ENCODE data around the gene MZF1.

Gene MZF1

DNA sequence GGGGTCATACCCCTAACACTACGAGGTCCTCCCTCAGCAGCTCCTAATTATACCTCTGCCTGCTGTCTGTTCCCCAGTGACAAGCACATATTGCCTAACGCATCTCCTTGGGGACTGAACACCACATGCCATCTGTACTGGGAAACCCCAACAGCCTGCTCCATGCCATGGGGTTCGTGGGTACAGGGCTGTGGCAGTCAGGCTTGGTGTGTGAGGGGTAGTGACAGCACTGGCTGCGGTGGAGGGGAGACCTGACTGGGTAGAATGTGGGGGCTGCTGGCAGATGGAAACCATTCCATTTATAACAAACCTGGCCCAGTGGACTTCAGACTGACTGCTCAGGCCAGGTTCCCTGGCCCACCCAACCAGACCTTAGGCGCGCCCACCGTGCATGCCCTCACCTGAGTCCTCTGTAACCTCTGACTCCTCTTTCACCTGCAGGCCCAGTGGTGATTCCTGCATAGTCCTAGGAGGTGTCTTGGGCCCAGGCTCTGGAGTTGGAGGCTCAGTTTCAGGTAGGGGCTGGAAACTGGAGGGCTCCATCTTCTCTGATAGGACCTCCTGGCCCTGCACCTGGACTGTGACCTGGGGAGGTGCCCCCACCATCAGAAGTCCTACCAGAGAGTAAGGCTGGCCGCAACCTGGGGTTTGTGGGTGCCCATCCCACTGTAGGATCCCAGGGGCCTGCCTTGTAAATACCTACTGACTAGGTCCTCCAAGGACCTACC lies 3.0 kb downstream of the MZF1 start:
- DNase-seq (ENCODE audit: low spot score) = no peak

- DNase-seq (ENCODE audit: low spot score) = no peak
These were observed 3.8 kb downstream of the MZF1 start for GRCh38 chr19:58569191-58569942.

GRCh38 chr19:58568453-58569130 lies 4.5 kb downstream of the MZF1 start:
- no peak for DNase-seq (ENCODE audit: low spot score)

DNA sequence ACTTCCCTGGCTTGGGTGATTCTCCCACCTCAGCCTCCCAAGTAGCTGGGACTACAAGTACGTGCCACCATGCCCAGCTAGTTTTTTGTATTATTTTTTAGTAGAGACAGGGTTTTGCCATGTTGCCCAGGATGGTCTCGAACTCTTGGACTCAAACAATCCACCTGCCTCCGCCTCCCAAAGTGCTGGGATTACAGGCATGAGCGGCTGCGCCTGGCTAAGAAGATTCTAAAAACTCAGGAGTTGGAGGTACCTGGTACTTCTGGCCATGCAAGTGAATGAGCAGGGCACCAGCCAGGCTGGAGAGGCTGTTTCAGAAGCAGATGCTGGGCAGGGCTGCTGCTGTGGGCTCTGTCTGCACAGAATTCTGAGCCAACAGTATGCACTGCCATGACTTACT lies 6.1 kb downstream of the MZF1 start:
- no peak for DNase-seq (ENCODE audit: low spot score)

- DNase-seq (ENCODE audit: low spot score) = no peak
These were observed 9.3 kb downstream of the MZF1 start for GRCh38 chr19:58563823-58564222.

- no peak for DNase-seq (ENCODE audit: low spot score)
These were observed 10.0 kb downstream of the MZF1 start for GRCh38 chr19:58563034-58563573.

DNA sequence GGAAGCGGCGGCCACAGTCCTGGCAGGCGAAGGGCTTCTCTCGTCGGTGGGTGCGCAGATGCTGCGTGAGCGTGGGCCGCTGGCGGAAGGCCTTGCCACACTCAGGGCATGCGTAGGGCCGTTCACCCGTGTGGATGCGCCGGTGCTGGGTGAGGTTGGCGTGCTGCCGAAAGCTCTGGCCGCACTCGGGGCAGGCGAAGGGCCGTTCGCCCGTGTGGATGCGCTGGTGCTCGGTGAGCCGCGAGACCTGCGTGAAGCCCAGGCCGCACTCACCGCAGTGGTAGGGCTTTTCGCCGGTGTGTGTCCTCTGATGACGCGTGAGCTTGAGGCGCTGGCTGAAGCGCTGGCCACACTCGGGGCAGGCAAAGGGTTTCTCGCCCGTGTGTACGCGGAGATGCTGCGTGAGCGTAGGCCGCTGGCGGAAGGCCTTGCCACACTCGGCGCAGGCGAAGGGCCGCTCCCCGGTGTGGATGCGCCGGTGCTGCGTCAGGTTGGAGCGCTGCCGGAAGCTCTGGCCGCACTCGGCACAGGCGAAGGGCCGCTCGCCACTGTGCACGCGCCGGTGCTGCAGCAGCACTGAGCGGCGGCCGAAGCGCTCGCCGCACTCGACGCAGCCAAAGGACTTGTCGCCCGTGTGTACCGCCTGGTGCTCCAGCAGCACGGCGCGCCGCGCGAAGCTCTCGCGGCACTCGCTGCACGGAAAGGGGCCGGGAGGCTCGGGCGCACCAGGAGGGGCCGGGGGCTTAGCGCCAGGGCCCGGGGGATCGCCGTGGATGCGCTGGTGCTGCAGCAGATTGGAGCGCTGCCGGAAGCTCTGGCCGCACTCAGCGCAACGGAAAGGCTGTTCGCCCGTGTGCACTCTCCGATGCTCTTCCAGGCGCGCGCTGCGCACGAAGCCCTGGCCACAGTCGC lies 10.8 kb downstream of the MZF1 start:
- no peak for DNase-seq (ENCODE audit: low spot score)

- no peak for DNase-seq (ENCODE audit: low spot score)
These were observed 11.6 kb downstream of the MZF1 start for GRCh38 chr19:58561373-58562121.

DNA sequence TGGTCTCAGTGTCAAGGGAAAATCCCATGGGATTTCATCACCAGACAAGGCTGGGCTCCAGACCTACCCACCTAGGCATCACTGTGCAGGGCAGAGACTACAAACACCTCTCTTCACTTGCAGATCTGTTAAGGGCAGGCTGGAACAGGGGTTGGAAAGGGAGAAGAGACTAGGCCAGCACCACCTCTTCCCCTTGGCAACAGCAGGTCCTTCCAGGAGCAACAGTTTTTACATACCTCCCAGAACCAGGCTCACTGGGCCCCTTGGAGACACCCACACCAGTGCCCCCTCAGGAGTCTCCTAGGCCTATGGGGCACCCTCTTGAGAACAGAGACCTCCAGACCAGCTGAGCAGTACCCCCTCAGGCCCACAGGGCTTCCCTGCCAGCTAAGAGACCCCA lies 12.2 kb downstream of the MZF1 start:
- no peak for DNase-seq (ENCODE audit: low spot score)

GRCh38 chr19:58560007-58560887 lies 12.9 kb downstream of the MZF1 start:
- no peak for DNase-seq (ENCODE audit: low spot score)

DNA sequence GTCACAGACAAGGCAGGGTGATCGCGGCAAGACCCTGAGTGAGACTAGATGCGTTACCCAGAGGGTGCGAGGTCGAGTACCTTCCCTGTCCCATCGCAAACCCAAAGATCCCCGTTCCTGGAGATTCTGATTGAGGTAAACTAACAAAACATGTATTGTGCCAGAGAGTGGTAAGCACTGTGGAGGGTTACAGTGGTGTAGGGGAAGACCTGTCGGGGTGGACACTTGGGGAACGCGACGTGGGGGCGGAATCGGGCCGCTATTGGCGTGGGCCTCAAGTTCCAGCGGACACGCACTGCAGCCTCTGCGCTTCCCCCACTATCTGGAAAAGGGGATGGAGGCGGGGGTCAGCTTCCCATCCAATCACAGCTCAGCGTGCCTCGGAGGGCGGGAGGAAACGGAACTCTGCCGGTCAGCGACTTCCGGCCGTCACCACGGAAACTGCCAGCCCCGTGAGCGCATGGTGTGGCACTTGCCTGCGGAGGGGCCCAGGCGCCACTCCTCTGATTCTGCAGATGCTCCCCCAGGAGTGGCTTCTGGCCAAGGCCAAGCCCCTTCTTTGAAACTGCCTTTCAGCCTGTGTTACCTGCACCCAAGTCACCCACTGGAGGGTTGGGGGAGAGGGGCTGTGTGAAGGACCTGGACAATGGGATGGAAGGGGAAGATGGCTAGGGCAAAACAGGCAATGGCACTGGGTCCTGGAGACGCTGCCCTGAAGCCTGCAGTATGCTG lies 13.7 kb downstream of the MZF1 start:
- DNase-seq (ENCODE audit: low spot score) = peak; percentile 92

- DNase-seq (ENCODE audit: low spot score) = peak; percentile 98
These were observed 14.4 kb downstream of the MZF1 start for GRCh38 chr19:58558623-58559274.

GRCh38 chr19:58558066-58558622 lies 15.0 kb downstream of the MZF1 start, which contains the start of gene UBE2M:
Gene UBE2M (minus strand): TSS chr19:58558611. CDS start chr19:58558381, 230 bp downstream.
- DNase-seq (ENCODE audit: low spot score) = no peak

GRCh38 chr19:58557221-58558065 lies 15.7 kb downstream of the MZF1 start:
- DNase-seq (ENCODE audit: low spot score) = no peak

GRCh38 chr19:58556622-58557220 lies 16.4 kb downstream of the MZF1 start:
- DNase-seq (ENCODE audit: low spot score) = no peak

GRCh38 chr19:58555920-58556621 lies 17.1 kb downstream of the MZF1 start:
- DNase-seq (ENCODE audit: low spot score) = no peak

All from LoVo (cell line).